ENCODE measurements around the gene RIC3.

The RIC3 gene

DNA sequence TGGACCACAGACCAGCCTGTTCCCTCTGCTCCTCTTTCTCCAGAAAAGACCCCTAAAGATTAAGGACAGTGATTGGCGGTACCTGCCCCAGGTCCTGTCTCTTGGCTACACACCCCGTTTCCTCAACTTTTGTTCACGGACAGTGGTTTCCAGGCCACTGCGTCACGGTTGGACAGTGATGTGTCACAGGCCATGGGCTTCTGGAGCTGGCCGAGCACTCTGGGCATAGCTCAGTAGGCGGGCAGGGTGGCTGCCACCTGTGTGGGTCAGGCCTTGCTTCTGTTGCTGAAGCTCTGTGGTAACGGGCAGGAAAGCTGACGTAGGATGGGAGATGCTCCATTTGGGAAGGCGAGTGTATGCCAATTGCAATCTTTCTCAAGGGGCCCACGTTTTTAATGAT is 74.2 kb downstream of the RIC3 start:
- no peak overlapping the region for H3K27ac ChIP-seq (ENCODE audit: low read depth, low read length, poor library complexity, severe bottlenecking)
- H2AFZ ChIP-seq (ENCODE audit: low read length), result no peak overlapping the region
- no peaks in the 10 kb centered on the region for H3K36me3 ChIP-seq (ENCODE audit: insufficient read depth, low read length)
- no peaks in the 10 kb centered on the region for H3K9me3 ChIP-seq (ENCODE audit: low read length)
- H3K9ac ChIP-seq (ENCODE audit: low read length), result no peak overlapping the region
- no peak for TF ChIP-seq EZH2 (IDR thresholded peaks at IDR 0.05; ENCODE audit: borderline replicate concordance, low read length)
- TF ChIP-seq, protein P1, sequence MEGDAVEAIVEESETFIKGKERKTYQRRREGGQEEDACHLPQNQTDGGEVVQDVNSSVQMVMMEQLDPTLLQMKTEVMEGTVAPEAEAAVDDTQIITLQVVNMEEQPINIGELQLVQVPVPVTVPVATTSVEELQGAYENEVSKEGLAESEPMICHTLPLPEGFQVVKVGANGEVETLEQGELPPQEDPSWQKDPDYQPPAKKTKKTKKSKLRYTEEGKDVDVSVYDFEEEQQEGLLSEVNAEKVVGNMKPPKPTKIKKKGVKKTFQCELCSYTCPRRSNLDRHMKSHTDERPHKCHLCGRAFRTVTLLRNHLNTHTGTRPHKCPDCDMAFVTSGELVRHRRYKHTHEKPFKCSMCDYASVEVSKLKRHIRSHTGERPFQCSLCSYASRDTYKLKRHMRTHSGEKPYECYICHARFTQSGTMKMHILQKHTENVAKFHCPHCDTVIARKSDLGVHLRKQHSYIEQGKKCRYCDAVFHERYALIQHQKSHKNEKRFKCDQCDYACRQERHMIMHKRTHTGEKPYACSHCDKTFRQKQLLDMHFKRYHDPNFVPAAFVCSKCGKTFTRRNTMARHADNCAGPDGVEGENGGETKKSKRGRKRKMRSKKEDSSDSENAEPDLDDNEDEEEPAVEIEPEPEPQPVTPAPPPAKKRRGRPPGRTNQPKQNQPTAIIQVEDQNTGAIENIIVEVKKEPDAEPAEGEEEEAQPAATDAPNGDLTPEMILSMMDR (IDR thresholded peaks at IDR 0.05; ENCODE audit: low read length), result no peak
- H3K4me2 ChIP-seq (ENCODE audit: low read length), result no peak overlapping the region
- no peaks in the 10 kb centered on the region for H4K20me1 ChIP-seq (ENCODE audit: insufficient read depth, low read length)
- H3F3A ChIP-seq (ENCODE audit: insufficient read depth, low read length), result no peaks in the 10 kb centered on the region
- H3K27me3 ChIP-seq (ENCODE audit: insufficient read depth, low read length), result no peaks in the 10 kb centered on the region
- no peaks in the 10 kb centered on the region for H3K79me2 ChIP-seq (ENCODE audit: insufficient read depth, low read length)
- H3K4me3 ChIP-seq (ENCODE audit: low read depth, low read length, poor library complexity, severe bottlenecking), result no peak overlapping the region
- H3K9me2 ChIP-seq (ENCODE audit: low read depth, low read length), result no peaks in the 10 kb centered on the region
- no peaks in the 10 kb centered on the region for H3K4me1 ChIP-seq (ENCODE audit: insufficient read depth, low read length, severe bottlenecking)

DNA sequence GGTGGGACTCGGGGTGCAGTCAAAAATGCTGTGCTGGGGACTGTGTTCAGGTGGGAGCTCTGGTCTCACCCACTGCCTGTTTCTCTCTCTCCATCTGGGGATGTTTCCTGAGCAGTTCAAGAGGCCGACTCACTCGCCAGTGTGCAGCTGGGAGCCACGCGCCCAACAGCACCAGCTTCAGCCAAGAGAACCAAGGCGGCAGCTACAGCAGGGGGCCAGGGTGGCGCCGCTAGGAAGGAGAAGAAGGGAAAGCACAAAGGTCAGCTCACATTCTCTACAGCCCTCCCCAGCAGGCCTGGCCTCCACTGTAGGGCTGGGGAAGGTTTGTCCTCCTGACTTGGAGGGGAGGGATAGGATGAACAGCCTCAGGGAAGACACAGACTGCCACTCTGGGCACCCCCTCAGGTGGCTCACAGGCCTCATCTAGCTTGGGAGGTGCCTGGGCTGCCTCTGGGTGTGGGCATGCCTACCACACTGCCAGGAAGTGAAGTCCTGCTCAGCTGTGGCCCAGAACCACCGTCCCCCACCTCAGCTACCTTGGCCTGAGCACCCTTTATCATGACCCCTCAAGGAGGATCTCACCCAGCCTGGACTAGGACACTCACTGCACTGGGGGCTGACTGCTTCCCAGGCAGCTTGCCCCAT is 74.8 kb downstream of the RIC3 start:
- no peaks in the 10 kb centered on the region for H3K79me2 ChIP-seq (ENCODE audit: insufficient read depth, low read length)
- no peak overlapping the region for H2AFZ ChIP-seq (ENCODE audit: low read length)
- no peaks in the 10 kb centered on the region for H3F3A ChIP-seq (ENCODE audit: insufficient read depth, low read length)
- no peak overlapping the region for H3K4me3 ChIP-seq (ENCODE audit: low read depth, low read length, poor library complexity, severe bottlenecking)
- H3K27me3 ChIP-seq (ENCODE audit: insufficient read depth, low read length), result no peaks in the 10 kb centered on the region
- no peak overlapping the region for H3K27ac ChIP-seq (ENCODE audit: low read depth, low read length, poor library complexity, severe bottlenecking)
- H3K4me2 ChIP-seq (ENCODE audit: low read length), result no peak overlapping the region
- H3K9me3 ChIP-seq (ENCODE audit: low read length), result no peaks in the 10 kb centered on the region
- no peaks in the 10 kb centered on the region for H4K20me1 ChIP-seq (ENCODE audit: insufficient read depth, low read length)
- H3K36me3 ChIP-seq (ENCODE audit: insufficient read depth, low read length), result no peaks in the 10 kb centered on the region
- H3K4me1 ChIP-seq (ENCODE audit: insufficient read depth, low read length, severe bottlenecking), result no peaks in the 10 kb centered on the region
- TF ChIP-seq, protein P1 (IDR thresholded peaks at IDR 0.05; ENCODE audit: low read length), result no peak
- TF ChIP-seq EZH2 (IDR thresholded peaks at IDR 0.05; ENCODE audit: borderline replicate concordance, low read length), result no peak
- H3K9me2 ChIP-seq (ENCODE audit: low read depth, low read length), result no peaks in the 10 kb centered on the region
- H3K9ac ChIP-seq (ENCODE audit: low read length), result no peak overlapping the region

DNA sequence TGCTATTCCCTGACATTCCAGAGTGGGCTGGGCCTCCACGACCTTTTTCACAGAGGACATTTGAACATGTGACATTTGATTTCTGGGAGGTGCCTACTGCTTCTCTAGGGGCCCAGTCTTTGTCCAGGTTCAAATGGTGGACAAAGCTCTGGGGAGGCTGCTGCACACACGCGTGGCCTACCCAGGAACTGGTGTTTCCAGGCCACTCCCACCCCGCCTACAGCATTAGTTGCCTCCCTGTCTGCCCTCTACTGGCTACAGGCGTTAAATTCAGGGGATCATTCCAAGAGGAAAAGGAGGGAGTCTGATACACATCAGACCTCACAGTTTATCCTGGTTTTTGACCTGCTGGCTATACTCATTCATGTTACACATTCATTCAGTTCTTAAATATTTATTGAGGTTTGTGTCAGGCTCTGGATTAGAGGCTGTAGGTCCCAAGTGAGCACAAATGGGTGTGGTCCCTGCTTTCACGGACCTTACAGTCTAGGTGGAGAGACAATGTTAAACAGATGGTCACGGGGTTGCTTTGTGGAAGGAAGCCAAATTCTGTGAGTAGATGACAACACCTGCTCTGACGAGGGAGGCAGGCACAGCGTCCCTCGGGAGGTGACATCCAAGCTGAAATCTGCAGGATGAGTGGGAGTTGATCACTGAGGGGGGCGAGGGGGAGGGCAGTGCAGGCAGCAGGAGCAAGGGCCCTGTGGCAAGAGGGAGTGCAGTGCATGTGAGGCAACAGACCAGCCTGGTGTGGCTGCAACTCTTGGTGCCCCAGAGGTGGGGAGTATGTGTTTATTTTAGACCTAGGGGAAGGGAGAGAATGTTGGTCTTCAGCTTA is 76.0 kb downstream of the RIC3 start:
- H3K9me2 ChIP-seq (ENCODE audit: low read depth, low read length), result no peaks in the 10 kb centered on the region
- H3K9me3 ChIP-seq (ENCODE audit: low read length), result no peaks in the 10 kb centered on the region
- no peak overlapping the region for H3K4me3 ChIP-seq (ENCODE audit: low read depth, low read length, poor library complexity, severe bottlenecking)
- H3K27ac ChIP-seq (ENCODE audit: low read depth, low read length, poor library complexity, severe bottlenecking), result no peak overlapping the region
- TF ChIP-seq EZH2 (IDR thresholded peaks at IDR 0.05; ENCODE audit: borderline replicate concordance, low read length), result no peak
- TF ChIP-seq, protein P1 (IDR thresholded peaks at IDR 0.05; ENCODE audit: low read length), result peak; percentile 68
- peak overlapping the region; percentile 11; the same call in 1 of the 2 replicates for H3K4me2 ChIP-seq (ENCODE audit: low read length)
- H3K4me1 ChIP-seq (ENCODE audit: insufficient read depth, low read length, severe bottlenecking), result no peaks in the 10 kb centered on the region
- no peak overlapping the region for H3K9ac ChIP-seq (ENCODE audit: low read length)
- H3K79me2 ChIP-seq (ENCODE audit: insufficient read depth, low read length), result no peaks in the 10 kb centered on the region
- no peaks in the 10 kb centered on the region for H4K20me1 ChIP-seq (ENCODE audit: insufficient read depth, low read length)
- H3K27me3 ChIP-seq (ENCODE audit: insufficient read depth, low read length), result no peaks in the 10 kb centered on the region
- no peak overlapping the region for H2AFZ ChIP-seq (ENCODE audit: low read length)
- H3F3A ChIP-seq (ENCODE audit: insufficient read depth, low read length), result no peaks in the 10 kb centered on the region
- H3K36me3 ChIP-seq (ENCODE audit: insufficient read depth, low read length), result no peaks in the 10 kb centered on the region

All from OCI-LY1 (cell line).